Dendritic cell treated with granulocyte-macrophage colony-stimulating factor and Interleukin-4, amounts not matched to agents 40 ng/mL and 50 ng/mL, for 4 days (primary cell): ENCODE measurements around the gene KPNA3.
"Not testable (repeated sequence)": the region's sequence is repeated elsewhere in the genome, so short reads cannot be mapped to it uniquely, and the experiment has no call there.

Experiments used
- H3K27ac Mint-ChIP-seq: one replicate; pipeline ENCODE4 v1.8.0; 2022; ENCODE audit warnings: mild to moderate bottlenecking, mixed read lengths
- H3K27me3 Mint-ChIP-seq: one replicate; pipeline ENCODE4 v1.8.0; 2022; ENCODE audit warnings: mild to moderate bottlenecking, mixed read lengths
- H3K36me3 Mint-ChIP-seq: one replicate; pipeline ENCODE4 v1.8.0; 2022; ENCODE audit warnings: low read depth, mixed read lengths
- H3K4me1 Mint-ChIP-seq: one replicate; pipeline ENCODE4 v1.8.0; 2022; ENCODE audit warnings: low read depth, mixed read lengths
- H3K4me3 Mint-ChIP-seq: one replicate; pipeline ENCODE4 v1.8.0; 2022; ENCODE audit warnings: mild to moderate bottlenecking, moderate library complexity, mixed read lengths
- H3K9me3 Mint-ChIP-seq: one replicate; pipeline ENCODE4 v1.8.0; 2022; ENCODE audit warnings: mixed read lengths
- intact Hi-C: fragments of 100-400 bp; cut with micrococcal nuclease; formaldehyde crosslinking; loops from one replicate; pipeline ENCODE4 v1.15.0; 2022

The KPNA3 gene

GRCh38 chr13:49786401-49787008 is 6.0 kb downstream of the KPNA3 start:
- H3K36me3 Mint-ChIP-seq = peaks cover 7% of the 10 kb centered on the region

GRCh38 chr13:49784886-49785570 is 7.5 kb downstream of the KPNA3 start:
- H3K27me3 Mint-ChIP-seq = no peaks in the 10 kb centered on the region
- H3K4me3 Mint-ChIP-seq = no peak overlapping the region
- no peaks in the 10 kb centered on the region for H3K9me3 Mint-ChIP-seq
- H3K36me3 Mint-ChIP-seq = peaks cover 7% of the 10 kb centered on the region
- intact Hi-C loops = no loop called here
- no peak overlapping the region for H3K27ac Mint-ChIP-seq
- peaks cover 67% of the 10 kb centered on the region for H3K4me1 Mint-ChIP-seq

More at GRCh38 chr13:49786401-49787008, 6.0 kb downstream of the KPNA3 start:
- Mint-ChIP-seq H3K27me3 (no peaks in the 10 kb centered on the region), H3K27ac (peak overlapping the region; percentile 11), H3K9me3 (no peaks in the 10 kb centered on the region), H3K4me1 (peaks cover 61% of the 10 kb centered on the region), H3K4me3 (no peak overlapping the region)
- intact Hi-C loops = no loop called here

- H3K27ac Mint-ChIP-seq = no peak overlapping the region
- peaks cover 64% of the 10 kb centered on the region for H3K4me1 Mint-ChIP-seq
- H3K9me3 Mint-ChIP-seq = no peaks in the 10 kb centered on the region
- peaks cover 2% of the 10 kb centered on the region for H3K36me3 Mint-ChIP-seq
- no peaks in the 10 kb centered on the region for H3K27me3 Mint-ChIP-seq
- intact Hi-C loops = no loop called here
- H3K4me3 Mint-ChIP-seq = no peak overlapping the region
Measured at GRCh38 chr13:49783865-49784264, 8.6 kb downstream of the KPNA3 start.

GRCh38 chr13:49782784-49783183 is 9.7 kb downstream of the KPNA3 start:
- H3K4me1 Mint-ChIP-seq = peaks cover 60% of the 10 kb centered on the region
- intact Hi-C loops = no loop called here
- H3K27ac Mint-ChIP-seq = no peak overlapping the region
- no peaks in the 10 kb centered on the region for H3K36me3 Mint-ChIP-seq
- no peak overlapping the region for H3K4me3 Mint-ChIP-seq
- no peaks in the 10 kb centered on the region for H3K9me3 Mint-ChIP-seq
- H3K27me3 Mint-ChIP-seq = no peaks in the 10 kb centered on the region

GRCh38 chr13:49781806-49782205 is 10.7 kb downstream of the KPNA3 start:
- Mint-ChIP-seq H3K36me3 (no peaks in the 10 kb centered on the region), H3K4me1 (peaks cover 57% of the 10 kb centered on the region), H3K9me3 (no peaks in the 10 kb centered on the region), H3K4me3 (no peak overlapping the region), H3K27me3 (no peaks in the 10 kb centered on the region), H3K27ac (no peak overlapping the region)
- intact Hi-C loops = no loop called here

- H3K9me3 Mint-ChIP-seq = no peaks in the 10 kb centered on the region
- H3K27me3 Mint-ChIP-seq = no peaks in the 10 kb centered on the region
- H3K4me3 Mint-ChIP-seq = no peak overlapping the region
- no peaks in the 10 kb centered on the region for H3K36me3 Mint-ChIP-seq
- intact Hi-C loops = no loop called here
- peaks cover 50% of the 10 kb centered on the region for H3K4me1 Mint-ChIP-seq
- no peak overlapping the region for H3K27ac Mint-ChIP-seq
Measured at GRCh38 chr13:49779721-49780120, 12.8 kb downstream of the KPNA3 start.

- Mint-ChIP-seq H3K4me3 (no peak overlapping the region), H3K9me3 (no peaks in the 10 kb centered on the region), H3K4me1 (peaks cover 41% of the 10 kb centered on the region), H3K36me3 (no peaks in the 10 kb centered on the region), H3K27me3 (no peaks in the 10 kb centered on the region), H3K27ac (no peak overlapping the region)
- intact Hi-C loops = no loop called here
Measured at GRCh38 chr13:49777746-49778614, 14.5 kb downstream of the KPNA3 start.

GRCh38 chr13:49776871-49777270 is 15.6 kb downstream of the KPNA3 start:
- intact Hi-C loops = no loop called here
- no peaks in the 10 kb centered on the region for H3K36me3 Mint-ChIP-seq
- peaks cover 41% of the 10 kb centered on the region for H3K4me1 Mint-ChIP-seq
- H3K27ac Mint-ChIP-seq = no peak overlapping the region
- H3K27me3 Mint-ChIP-seq = no peaks in the 10 kb centered on the region
- no peak overlapping the region for H3K4me3 Mint-ChIP-seq
- H3K9me3 Mint-ChIP-seq = no peaks in the 10 kb centered on the region

- no peaks in the 10 kb centered on the region for H3K36me3 Mint-ChIP-seq
- intact Hi-C loops = no loop called here
- H3K27ac Mint-ChIP-seq = no peak overlapping the region
- H3K4me1 Mint-ChIP-seq = peaks cover 25% of the 10 kb centered on the region
- H3K27me3 Mint-ChIP-seq = no peaks in the 10 kb centered on the region
- H3K9me3 Mint-ChIP-seq = no peaks in the 10 kb centered on the region
- no peak overlapping the region for H3K4me3 Mint-ChIP-seq
Measured at GRCh38 chr13:49774376-49775005, 18.0 kb downstream of the KPNA3 start.

- Mint-ChIP-seq H3K4me1 (peaks cover 21% of the 10 kb centered on the region), H3K9me3 (no peaks in the 10 kb centered on the region), H3K27ac (no peak overlapping the region), H3K36me3 (no peaks in the 10 kb centered on the region), H3K27me3 (no peaks in the 10 kb centered on the region), H3K4me3 (no peak overlapping the region)
- intact Hi-C loops = no loop called here
Measured at GRCh38 chr13:49772828-49773227, 19.7 kb downstream of the KPNA3 start.

- intact Hi-C loops, H3K9me3 Mint-ChIP-seq, H3K4me3 Mint-ChIP-seq, H3K27me3 Mint-ChIP-seq, H3K27ac Mint-ChIP-seq: not testable (repeated sequence)
- Mint-ChIP-seq H3K4me1 (peaks cover 31% of the 10 kb centered on the region), H3K36me3 (peaks cover 24% of the 10 kb centered on the region)
Measured at GRCh38 chr13:49761811-49762210, 30.7 kb downstream of the KPNA3 start.

GRCh38 chr13:49760558-49760957 is 31.9 kb downstream of the KPNA3 start:
- Mint-ChIP-seq H3K9me3 (no peaks in the 10 kb centered on the region), H3K27me3 (no peaks in the 10 kb centered on the region), H3K4me3 (no peak overlapping the region), H3K4me1 (peaks cover 31% of the 10 kb centered on the region), H3K27ac (no peak overlapping the region), H3K36me3 (peaks cover 24% of the 10 kb centered on the region)
- intact Hi-C loops = no loop called here

GRCh38 chr13:49759503-49759902 is 33.0 kb downstream of the KPNA3 start:
- Mint-ChIP-seq H3K36me3 (peaks cover 24% of the 10 kb centered on the region), H3K27ac (no peak overlapping the region), H3K4me3 (no peak overlapping the region), H3K4me1 (peaks cover 32% of the 10 kb centered on the region), H3K9me3 (no peaks in the 10 kb centered on the region), H3K27me3 (no peaks in the 10 kb centered on the region)
- intact Hi-C loops = no loop called here

- no peaks in the 10 kb centered on the region for H3K27me3 Mint-ChIP-seq
- H3K4me1 Mint-ChIP-seq = peaks cover 29% of the 10 kb centered on the region
- intact Hi-C loops = no loop called here
- H3K9me3 Mint-ChIP-seq = no peaks in the 10 kb centered on the region
- no peak overlapping the region for H3K27ac Mint-ChIP-seq
- no peak overlapping the region for H3K4me3 Mint-ChIP-seq
- H3K36me3 Mint-ChIP-seq = peaks cover 15% of the 10 kb centered on the region
Measured at GRCh38 chr13:49756263-49756662, 36.2 kb downstream of the KPNA3 start.
